ENCODE measurements around the gene CKLF.

The CKLF gene

DNA sequence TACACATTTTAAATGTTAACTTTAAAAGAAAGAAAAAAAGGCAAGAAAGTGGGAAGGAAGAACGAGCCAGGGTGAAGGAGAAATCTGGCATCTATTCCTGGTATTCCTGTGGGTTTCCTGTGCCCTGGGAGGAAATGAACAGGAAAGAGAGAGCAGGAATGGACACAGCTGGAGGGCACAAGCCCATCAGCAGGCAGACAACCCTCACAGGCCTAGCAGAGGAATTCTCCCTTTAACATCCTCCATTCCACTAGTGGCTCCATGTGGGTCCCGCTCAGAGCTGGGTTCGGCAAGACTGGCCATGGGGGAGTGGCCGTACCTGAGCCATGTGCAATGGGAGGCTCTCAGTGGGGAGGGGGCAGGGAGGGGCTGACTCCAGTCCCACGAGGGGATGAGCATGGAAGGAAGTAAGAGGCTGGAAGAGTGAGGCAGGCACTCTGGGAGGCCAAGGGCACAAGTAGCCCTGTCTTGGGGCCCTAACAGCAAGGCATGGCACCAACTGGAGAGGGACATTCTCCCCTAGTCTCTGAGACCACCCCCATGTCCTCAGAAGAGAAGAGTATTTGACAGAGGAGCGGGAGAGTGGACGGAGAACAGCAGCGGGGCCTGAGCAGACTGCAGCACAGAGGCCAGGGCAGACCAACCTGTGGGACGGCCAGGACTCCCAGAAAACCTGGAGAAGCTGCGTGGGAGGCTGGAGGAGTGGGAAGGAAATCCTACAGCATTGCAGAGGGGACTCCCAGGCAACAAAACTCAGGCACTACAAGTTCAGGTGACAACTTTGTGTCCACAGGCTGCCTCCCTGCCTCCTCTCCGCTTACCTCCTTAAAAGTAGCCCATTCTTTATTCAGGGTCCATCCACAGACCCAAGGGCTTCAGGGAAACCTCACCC is 32.6 kb upstream of the CKLF start:
- DNase-seq, result no peak

GRCh38 chr16:66520406-66521170 is 31.8 kb upstream of the CKLF start:
- DNase-seq, result peak; percentile 83 to 92

DNA sequence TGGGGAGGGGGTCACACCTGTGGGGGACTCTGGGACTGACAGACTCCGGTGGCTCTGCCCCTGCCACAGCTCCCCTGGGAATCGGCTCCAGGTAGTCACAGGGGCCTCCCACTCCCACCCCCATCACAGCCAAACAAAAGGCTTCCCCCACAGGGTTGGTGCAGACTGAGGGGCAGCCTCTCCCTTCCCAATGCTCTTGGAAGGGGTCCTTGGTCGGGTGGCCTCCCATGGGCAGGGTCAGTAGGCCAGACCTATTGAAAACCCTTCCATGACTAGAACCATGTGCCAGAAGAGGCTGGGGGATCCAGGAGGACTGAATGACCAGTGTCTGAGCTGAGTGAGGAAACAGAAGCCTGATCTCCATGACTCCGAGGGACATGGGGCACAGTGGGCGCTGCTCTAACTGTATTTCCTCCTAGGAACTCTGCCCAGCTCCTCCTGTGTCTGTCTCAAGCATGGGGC is 31.1 kb upstream of the CKLF start:
- DNase-seq, result peak; percentile 54 to 87

- peak; percentile 66 to 89 for DNase-seq
Observed at GRCh38 chr16:66521951-66522771, 30.2 kb upstream of the CKLF start.

- no peak for DNase-seq
Observed at GRCh38 chr16:66522816-66523590, 29.4 kb upstream of the CKLF start.

DNA sequence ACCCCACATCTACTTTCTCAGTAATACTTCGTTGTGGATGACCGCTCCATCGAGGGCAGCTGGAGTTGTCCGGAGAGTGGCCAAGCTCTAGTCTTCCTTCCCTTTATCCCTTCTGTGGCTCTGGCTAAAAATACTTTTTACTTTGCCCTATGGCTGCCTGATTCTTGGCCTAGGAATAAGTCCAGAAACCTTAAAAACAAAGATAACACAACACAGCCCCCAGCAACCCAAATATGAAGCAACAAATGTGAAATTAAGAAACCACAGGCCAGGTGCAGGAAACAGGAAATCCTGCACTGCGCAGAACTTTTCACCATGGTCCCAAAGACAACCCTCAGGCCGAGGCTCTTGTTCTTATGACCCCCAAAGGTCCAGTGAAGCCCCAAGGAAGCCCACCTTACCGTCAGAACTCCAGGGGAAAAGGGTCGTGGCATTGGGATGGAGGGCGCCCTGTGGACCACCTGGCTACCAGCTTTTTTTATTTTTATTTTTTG is 28.5 kb upstream of the CKLF start:
- DNase-seq, result no peak

- peak; percentile 70 to 86 for DNase-seq
Observed at GRCh38 chr16:66524601-66525164, 27.7 kb upstream of the CKLF start.

DNA sequence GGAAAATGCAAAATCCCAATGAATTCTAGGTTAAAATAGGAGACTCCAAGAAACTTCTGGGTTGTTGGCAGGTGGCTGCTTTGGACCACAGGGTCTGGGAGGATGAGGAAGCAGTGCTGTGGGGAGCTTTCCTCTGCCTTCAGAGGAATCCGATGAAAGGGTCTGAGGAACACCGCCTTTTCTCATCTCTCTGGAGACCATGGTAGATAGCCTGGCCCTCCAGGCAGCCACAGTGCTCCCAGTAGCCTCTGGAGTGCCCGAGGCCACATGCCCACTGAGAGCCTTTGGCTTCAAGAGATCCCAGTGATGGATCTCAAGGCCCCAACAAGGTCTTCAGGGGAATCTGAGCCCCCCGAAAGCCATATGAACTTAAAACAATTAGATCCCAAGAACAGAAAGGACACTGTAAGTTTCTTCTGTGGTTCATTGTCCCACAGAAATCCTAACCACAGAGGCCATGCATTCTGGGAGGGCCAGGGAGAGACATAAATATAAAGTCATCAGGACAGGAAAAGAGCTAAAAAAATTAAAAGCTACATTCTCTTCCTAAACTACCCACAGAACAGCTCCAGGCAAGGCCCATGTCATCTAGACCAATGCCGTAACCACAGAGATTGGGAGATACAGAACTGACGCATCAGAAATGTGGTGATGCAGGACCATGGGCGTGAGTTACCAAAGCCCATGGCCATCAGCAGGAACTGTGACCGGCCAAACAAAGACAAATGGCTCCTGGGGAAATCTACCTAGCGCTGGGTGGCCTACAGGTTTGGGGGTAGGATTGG is 26.8 kb upstream of the CKLF start:
- peak; percentile 81 to 86 for DNase-seq

GRCh38 chr16:66528294-66528693 is 24.1 kb upstream of the CKLF start:
- no peak for DNase-seq

GRCh38 chr16:66529475-66529874 is 22.9 kb upstream of the CKLF start:
- no peak for DNase-seq

GRCh38 chr16:66534376-66534799 is 18.0 kb upstream of the CKLF start:
- DNase-seq, result no peak

- DNase-seq, result no peak
Observed at GRCh38 chr16:66536525-66536924, 15.9 kb upstream of the CKLF start.

- DNase-seq, result no peak
Observed at GRCh38 chr16:66537236-66537635, 15.1 kb upstream of the CKLF start.

GRCh38 chr16:66538910-66539309 is 13.5 kb upstream of the CKLF start:
- DNase-seq, result no peak

DNA sequence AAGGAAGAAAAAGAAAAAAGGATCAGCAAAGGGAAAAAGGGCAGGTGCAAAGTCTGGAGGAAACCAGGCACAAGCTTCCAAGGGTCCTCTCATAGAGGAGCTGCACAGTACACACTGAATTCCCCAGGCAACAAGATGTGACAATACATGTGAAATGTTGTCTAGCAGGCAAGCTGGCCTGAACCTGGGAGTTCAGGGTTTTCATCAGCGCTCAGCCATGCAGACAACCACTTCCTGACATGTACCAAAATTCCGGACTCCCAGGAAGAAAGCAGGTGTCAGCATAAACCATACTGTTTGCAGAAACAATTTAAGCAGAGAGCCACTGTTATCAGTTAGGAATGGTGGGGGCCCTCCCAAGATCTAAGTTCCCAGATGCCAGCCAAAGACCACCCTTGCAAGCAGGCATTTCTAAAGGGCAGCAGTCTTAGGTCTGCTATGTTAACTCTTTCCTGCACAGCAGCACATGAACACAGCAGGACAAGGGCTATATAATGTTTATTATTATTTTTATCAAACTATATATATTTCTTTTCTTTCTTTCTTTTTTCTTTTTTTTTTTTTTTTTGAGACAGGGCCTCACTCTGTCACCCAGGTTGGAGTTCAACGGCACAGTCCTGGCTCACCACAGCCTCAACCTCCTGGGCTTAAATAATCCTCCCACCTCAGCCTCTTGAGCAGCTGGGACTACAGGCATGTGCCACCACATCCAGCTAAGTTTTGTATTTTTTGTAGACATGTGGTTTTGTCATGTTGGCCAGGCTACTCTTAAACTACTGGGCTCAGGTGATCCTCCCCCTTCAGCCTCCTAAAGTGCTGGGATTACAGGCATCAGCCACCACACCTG is 12.5 kb upstream of the CKLF start:
- no peak for DNase-seq

GRCh38 chr16:66541388-66542355 is 10.7 kb upstream of the CKLF start:
- no peak for DNase-seq

DNA sequence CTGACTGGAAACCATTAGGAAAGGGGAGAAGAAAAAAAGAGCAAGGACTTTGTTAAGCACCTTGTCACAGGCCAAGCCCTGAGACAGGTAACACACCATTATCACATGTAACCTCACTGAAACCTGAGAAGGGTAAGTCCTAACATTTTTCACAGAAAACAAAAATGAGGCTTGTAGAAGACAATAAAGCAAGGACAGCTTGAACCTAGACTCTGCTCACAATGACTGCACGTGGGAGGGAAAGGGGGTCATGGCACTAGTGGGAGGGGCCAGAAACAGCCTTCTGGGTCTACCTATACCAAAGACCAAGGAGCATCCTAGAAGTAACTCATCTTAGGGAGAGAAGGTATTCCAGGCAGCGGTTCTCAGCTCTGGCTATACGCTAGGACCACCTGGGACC is 10.0 kb upstream of the CKLF start:
- no peak for DNase-seq

DNA sequence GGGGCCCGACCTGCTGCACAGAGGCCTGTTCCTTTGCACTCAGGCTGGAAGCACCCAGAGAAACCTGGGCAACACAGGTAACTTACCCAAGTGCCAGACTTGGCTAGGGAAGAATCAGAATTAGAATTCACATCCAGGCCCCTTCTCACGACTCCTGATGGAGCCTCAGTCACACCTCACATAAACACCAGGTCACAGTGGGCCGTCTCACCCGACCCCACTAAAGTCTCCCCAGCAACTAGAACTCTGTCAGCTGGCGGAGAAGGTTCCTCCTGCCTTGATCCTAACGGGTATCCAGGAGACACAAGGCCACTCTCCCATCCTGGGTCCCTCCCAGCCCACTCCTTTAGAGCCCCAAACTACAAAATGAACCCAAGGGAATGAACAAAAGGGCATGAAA is 8.8 kb upstream of the CKLF start:
- no peak for DNase-seq

Data from inflammatory macrophage treated with lipopolysaccharide for 1 hour (primary cell).